GM19238 (cell line): ENCODE measurements around the gene CPED1.
"Not testable (repeated sequence)": the region's sequence is repeated elsewhere in the genome, so short reads cannot be mapped to it uniquely, and the experiment has no call there.

ENCODE experiments used
- DNase-seq: peaks from one replicate; pipeline ENCODE4 v3.0.0; 2011; ENCODE audit warnings: low spot score; ENCODE audit not compliant: insufficient read length

CPED1 gene

DNA sequence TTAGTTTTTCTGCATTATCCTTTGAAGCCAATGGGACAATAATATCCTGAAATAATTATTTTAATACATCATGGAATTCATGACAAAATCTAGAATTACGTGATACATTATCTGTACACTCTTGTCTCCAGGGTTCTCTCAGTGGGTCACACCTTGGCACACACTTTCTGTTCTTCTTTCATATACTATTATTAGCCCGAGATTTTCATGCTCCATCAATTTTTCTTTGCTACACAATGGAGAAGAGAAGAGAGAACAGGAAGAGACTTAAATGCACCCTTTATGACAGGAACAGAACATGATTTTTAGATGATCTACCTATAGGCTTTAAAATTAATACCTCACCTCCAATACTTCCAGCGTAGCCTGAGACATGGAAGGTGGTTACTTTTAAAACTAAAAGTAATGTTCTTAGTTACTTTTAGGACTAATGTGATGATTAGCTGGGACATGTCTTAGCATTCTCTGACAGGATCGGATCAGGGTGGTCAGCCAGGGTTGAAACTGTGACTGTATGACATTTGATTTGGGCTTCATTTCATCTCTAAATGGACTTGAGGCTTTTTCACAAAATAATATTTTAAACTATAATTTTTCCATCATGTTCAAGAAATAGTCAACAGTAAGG is 192.0 kb downstream of the CPED1 start:
- DNase-seq = peak; percentile 10

DNA sequence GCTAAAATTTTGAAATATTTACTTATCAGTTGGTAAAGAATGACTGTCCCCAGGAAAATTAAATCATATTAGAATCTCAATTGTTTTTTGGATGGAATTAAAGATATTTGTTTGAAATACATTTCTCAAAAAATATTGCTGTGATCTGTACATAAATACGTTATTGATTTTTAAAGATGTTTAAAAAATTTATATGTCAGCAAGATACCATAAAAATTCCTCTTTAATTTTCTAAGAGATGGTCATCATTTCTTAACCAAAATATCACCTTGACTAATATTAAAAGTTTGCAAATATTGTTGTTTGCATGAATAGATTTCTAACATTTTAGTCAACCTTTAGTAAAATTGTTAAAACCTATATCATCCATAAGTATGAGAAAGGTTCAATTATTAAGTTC is 192.8 kb downstream of the CPED1 start:
- no peak for DNase-seq

DNA sequence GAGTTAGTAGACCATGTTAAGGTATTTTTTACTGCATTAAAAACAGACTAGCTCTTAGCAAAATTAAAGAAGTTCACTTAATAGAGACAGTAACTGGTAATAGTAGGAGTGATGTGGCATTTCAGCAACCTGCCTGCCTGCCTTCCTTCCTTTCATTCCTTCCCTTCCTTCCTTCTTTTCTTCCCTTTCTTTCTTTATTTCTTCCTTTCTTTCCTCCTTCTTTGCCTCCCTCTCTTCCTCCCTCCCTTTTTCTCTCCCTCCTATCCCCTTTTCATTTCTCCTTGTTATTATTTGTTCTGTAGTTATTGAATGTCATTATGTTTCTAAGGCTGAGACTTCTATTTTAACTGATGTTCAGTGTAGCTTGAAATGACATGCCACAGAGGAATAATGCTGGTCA is 193.8 kb downstream of the CPED1 start:
- no peak for DNase-seq

DNA sequence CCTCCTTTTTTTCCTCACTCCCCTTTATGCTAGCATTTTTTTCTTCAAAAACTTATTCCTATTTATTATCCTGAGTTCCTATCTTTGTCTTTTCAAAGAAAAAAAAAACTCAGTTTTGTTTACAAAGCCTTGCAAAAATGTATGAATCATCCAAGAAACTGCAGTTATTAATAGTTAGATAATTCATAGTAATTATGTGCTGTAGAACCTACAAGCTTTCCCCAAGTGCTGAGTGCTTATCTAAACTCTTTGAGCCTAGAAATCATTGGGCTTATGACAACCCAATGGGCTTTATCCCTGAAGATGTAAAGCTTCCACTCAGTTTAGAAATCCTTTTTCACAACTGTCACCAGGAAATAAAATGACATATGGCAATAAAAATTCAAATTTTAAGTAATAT is 194.4 kb downstream of the CPED1 start:
- no peak for DNase-seq

DNA sequence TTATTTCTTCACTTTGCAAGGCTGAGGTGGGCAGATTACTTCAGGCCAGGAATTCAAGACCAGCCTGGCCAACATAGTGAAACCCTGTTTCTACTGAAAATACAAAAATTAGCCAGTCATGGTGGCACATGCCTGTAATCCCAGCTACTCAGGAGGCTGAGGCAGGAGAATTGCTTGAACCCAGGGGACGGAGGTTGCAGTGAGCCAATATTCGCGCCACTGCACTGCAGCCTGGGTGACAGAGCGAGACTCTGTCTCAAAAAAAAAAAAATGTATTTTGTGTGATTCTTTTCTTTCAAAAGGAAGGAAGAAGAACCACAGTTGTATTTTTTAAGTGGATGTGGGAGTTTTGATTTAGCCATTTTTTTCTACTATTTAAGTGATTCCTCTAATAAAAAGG is 195.4 kb downstream of the CPED1 start:
- DNase-seq = not testable (repeated sequence)

DNA sequence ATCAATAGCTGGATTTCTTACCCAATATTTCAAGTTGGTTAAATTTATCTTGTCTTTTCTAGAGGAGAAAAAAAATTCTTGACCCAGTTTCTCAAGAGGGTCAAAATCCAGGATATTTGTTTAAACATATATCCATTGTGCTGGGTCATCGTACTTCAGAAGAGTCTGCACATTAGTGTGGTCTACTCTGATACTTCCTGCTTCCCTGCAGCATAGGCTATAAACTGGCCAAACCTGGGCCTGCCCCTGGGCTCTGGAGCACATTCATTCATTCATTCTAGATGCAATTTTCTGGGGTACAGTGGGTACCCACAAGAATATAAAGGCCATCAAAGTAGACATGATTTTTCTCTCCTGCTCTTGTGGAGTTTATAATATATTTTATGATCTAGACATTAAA is 198.2 kb downstream of the CPED1 start:
- no peak for DNase-seq

DNA sequence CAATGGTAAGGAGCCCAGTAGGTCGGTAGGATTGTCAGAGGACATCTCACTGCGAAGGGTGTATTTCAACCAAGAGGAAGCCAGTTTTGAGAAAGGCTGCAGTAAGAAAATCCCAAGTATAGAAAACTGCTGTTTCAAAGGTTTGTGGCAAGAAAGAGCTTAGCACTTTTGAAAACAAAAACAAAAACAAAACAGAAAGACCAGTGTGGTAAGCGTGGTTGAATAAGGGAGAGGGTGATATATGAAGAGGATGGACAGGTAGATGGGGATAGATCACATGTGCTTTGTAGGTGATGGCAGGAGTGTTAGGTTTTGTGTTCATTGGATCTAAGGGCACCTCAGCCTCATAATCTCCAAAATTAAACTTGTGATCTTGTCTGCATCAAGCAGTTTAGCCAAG is 198.7 kb downstream of the CPED1 start:
- no peak for DNase-seq

DNA sequence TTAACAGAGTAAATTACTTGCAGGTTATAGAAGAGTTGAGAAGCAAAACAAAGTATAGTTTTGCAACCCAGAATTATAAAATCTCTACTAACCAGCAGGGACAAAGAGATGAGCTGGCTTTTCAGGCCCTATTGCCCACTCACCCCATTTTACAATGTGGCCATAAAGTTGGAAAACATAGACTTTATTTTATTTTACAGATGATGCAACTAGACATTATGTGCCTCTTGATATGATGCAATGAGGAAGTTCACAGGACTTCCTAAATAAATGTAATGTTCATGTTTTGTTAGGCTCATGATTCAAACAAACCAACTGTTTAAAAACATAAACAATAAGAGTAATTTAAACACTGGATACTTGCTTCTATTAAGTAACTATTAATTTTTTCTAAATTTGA is 199.2 kb downstream of the CPED1 start:
- DNase-seq = no peak

DNA sequence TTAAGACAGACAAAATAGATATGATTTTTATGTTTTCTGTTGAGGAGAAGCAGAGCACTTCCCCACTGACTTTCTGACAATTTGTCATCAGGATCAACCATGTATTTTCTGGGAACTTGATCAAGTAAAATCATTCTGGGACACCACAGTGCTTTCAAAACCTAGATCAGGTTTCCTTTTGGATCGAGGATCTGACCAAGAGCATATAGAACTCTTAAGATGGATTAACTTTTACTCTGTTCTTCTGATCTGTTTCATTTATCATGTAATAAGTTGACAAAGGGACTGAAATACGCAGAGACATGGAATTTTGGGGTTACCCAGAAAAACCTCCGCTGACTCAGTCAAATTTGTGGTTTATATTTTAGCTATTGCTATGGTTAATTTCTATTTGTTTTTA is 204.3 kb downstream of the CPED1 start:
- no peak for DNase-seq

DNA sequence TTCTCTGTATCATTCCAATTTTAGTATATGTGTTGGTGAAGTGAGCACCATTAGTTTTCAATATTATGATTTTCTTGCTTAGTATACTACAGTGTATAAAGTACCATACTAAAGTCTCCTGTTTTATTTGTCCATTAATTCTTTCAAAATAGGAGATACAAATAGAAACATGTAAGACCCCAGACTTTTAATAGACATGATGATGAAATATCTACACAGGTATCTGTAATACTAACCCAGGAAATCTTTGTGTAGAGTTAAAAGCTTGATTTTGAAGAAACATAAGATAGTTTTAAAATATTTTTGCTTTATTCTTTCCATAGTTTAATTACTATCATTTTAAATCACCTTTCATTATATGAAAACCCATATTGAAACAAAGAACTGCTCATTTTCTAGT is 206.5 kb downstream of the CPED1 start:
- no peak for DNase-seq

DNA sequence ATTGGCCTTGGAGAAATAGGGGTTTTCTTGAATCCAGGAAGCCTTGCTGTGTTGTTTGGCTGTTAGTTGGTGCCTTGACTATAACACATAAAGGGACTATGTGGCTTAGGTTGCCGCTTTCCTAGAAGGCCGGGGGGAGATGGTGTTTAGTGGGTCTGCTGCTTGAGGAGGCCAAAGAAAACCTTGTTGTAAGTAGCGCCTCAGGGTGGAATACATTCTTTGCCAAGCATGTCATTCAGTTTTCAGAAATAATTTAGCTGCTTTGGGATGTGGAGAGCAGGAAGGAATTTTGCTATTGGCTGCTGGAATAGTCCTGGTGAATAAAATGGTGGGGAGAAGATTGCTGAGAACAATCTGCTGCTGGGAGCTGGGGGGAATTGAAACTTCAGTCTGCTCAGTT is 207.4 kb downstream of the CPED1 start:
- no peak for DNase-seq

DNA sequence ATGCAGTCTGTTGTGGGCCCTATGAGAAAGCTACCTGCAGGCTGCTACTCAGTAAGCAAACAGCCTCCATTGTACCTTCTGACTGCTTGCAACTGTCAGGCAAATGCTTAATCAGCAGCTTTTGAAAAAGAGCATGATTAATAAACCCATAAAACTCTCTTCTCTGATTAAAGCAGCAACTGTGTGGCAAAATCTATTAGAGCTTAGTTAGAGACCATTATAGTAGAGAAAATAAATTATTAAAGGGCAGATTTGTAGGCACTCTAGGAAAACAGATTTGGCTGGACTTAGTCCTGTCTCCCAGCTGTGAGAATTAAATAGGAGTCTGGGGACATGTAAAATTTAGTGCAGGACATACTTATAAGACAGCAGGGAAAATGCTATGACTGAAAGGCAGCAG is 207.8 kb downstream of the CPED1 start:
- no peak for DNase-seq

DNA sequence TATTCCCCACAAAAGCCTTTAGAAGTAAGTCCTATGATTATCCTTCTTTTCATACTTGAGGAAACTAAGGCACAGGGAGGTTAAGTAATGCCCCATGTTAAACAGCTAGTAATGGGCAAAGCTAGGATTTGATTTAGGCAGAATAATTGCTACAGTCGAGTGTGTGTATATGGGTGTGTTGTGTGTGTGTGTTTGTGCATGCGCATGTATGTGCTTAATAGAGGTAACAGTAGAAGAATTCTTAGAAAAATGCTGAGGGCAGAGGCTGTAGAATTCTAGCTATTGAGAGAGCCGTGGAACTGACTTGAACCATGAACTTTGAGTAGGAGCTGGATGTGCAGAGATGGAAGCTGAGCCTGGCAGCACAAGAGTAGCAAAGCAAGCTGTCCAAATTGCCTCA is 208.9 kb downstream of the CPED1 start:
- no peak for DNase-seq

DNA sequence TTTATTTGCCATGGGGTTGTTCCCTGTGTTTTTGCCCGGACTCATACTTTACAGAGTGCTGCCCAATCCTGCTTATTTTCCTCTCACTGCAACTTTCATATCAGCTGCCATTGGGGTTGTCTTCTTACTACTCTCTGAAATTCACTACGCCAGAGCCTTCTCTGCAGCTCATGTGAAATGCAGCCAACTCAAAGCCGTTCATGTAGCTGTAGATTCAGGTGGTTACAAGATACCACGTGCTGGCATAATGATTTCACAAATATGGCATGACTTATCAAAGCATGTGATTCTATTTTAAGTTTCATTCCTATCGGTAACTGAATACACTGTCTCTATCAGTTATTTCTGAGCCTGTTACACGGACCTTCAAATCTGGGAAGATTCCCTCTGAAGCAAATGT is 210.0 kb downstream of the CPED1 start:
- no peak for DNase-seq

DNA sequence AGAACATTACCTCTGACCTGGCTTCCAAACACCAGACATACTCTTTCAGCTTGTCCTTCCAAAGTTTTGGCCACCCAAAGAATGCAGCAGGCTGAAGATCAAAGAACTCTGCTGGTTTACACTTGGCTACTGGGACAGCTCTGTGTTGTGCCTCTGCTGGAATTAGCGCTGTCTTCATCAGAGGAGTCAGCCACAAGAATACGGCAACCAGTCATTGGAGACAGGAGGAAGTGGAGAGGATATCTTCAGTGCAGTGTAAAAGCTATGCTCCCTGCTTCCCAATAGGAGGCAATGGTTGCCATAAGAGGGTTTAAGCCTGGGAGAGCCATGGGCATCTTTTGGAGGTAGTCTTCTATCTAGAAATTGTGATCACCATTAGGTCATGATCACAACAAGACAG is 213.6 kb downstream of the CPED1 start:
- DNase-seq = no peak

DNA sequence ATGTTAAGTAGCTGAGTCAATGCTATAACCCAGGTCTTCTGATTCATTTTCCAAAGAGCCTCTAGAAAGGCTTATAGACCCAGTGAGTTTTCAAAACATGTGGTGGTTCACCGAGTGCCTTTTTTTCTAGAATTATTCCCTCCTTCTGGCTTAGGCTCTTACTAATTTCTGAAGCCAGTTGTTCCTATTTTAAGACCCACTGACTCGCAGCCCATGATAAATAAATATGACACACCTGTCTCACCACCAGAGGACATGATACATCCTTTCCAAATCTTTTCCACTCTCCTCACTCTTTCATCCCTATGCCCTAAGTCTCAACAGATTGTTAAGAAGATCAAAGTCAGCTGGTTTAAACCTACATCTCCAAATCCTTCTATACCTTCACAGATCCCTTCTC is 214.3 kb downstream of the CPED1 start:
- no peak for DNase-seq

DNA sequence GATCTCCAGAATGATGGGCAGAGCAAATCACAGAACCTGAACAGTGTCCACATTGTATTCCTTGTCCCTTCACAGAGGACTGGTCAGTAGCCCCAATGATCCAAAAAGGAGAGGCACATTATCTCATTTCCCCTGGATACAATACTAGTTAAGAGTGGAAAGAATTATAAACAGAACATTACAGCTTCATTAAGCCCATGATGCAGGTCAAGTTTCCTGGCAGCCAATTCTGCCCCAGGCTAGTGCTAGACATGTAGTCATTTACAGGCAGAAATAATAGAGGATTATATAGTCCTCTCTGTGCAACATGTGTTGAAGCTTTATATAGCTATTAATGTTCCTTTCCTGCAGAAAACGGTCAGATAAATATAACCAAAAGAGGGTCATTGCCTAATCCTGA is 216.0 kb downstream of the CPED1 start:
- DNase-seq = no peak

DNA sequence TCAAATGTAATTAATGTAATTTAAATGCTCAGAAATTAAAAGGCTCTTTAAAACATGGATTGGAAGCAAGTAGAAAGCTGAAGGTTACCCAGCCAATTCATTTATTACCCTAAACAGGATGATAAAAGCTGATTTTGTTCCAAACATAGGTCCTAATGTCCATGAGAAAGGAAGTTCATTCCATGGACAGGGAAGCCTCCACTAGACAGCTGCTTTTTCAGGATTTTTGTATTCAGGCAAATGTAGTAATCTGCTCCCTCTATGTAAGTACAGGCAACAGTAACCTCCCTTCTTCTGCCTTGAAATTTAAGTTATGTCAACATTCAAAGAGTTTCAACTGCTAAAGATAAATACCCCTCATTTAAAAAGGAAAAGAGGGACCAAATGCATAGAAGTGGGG is 217.3 kb downstream of the CPED1 start:
- DNase-seq = no peak

DNA sequence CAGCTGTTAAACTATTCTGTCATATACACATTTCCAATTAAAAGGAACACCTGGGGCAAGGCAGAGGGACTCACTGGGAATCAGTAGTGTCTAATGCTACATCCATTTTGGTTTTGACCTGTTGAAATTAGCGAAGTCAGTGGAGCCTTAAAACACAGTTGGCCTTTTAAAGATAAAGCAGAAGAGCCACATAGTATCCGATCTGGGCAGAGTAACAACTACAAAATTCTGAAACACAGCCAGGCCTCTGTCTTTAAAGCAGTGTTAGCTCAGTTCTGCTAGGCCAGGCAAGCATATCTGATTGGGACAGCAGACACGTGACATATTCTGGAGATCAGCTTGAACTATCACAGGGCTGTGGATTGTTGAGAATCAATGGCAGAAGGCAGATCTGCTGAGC is 222.7 kb downstream of the CPED1 start:
- DNase-seq = no peak

DNA sequence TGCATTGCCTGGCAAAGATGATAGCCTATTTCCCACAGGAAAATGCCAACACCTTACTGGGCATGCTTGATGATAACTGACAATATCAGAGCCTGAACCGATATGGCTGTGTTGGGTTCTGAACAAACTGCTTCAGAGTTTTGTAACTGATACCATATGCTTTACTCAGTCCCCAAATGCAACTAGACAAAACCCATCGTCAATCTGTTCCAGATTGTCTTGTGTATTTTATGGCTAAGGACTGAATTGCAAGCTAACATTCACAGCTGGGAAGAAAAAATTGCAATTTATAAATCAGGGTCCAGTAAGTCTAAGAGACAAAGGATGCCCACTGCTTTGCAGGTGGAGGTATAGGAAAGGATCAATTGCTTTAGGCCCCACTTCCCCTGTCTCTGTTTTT is 223.5 kb downstream of the CPED1 start:
- DNase-seq = no peak

DNA sequence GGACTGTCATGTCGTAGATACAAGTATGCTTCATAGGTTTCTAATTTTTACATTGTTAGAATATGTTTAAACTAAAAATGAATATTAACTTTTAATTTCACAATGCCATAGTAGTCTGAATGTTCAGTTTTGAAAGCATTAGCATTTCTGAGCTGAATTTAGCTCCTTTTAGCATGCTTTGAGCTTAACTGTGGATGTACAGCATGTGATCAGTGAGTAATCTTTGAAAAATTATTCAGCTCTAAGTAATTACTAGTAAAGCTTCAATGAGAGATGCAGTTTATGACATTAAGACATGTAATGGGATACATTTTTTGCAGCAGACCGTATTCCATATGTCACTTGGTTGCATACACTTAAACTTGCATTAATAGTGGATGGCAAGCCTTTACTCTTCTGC is 226.1 kb downstream of the CPED1 start:
- DNase-seq = no peak

DNA sequence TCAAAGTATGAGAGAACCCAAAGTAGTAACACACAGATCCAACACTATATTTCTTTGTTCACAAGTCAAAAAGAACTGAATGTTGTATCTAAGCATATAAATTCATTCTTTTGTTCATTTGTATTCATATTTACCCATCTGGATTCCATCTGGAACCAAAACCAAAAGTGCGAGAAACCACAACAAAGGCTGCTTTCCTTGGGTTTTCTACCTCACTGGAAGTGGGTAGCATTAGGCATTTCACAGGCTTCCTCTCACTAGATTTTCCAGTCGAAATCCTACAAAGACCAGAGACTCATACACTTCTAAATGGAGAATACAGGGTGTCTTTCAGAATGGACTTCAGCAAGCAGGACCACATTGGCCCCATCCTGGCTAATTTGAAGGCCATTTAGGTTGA is 230.5 kb downstream of the CPED1 start:
- no peak for DNase-seq

DNA sequence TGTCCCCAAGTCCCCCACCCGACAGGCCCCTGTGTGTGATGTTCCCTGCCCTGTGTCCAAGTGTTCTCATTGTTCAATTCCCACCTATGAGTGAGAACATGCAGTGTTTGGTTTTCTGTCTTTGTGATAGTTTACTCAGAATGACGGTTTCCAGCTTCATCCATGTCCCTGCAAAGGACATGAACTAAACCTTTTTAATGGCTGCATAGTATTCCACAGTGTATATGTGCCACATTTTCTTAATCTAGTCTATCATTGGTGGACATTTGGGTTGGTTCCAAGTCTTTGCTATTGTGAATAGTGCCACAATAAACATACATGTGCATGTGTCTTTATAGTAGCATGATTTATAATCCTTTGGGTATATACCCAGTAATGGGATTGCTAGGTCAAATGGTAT is 232.6 kb downstream of the CPED1 start:
- DNase-seq = not testable (repeated sequence)

DNA sequence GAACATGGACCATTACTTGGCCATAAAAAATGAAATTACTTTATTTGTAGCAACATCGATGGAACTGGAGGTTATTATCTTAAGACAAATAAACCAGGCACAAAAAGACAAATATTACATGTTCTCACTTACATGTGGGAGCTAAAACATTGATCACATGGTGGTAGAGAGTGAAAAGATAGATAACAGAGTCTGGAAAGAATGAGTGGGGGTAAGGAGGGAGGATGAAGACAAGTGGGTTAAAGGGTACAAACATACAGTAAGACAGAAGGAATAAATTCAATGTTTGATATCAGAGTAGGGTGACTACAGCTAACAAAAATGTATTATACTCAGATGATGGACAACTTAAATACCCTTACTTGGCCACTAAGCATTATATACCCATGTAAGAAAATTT is 240.3 kb downstream of the CPED1 start:
- no peak for DNase-seq
